Measurements from ENCODE around the gene ZDHHC12. TPM values are rescaled to one million over a fixed set of nuclear protein-coding genes. Genes with fewer than 3 reads are reported as not detected.

Gene ZDHHC12
- total RNA-seq, 1 experiment from 2014 or later = 57.6 TPM

DNA sequence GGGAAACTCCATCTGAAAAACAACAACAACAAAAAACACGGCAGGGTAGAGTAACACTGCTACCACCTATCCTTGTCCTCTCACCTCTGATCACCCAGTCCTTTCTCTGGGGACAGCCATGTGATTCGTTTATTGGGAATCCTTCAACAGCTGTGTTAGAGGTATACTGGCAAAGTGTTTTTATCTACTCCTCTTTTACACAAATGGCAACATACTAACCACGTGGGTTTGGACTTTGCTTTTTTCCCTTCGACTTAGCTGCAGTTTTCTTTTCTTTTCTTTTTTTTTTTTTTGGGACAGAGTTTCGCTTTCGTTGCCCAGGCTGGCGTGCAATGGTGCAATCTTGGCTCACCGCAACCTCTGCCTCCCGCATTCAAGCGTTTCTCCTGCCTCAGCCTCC is 46.1 kb downstream of the ZDHHC12 start:
- Histone ChIP-seq H3K79me2 (ENCODE audit: insufficient read depth, low read length) (peaks cover 31% of the 10 kb centered on the region; the same call in 1 of the 2 replicates), H3K4me1 (ENCODE audit: control insufficient read depth in 1 of 2, insufficient read depth in 2 of 2, low read length in 2 of 2) (peaks cover 3 to 4% of the 10 kb centered on the region in 2 experiments; a peak in 2 of 4 replicates), H4K20me1 (ENCODE audit: insufficient read depth) (no peaks in the 10 kb centered on the region), H2AFZ (ENCODE audit: low read depth, low read length, poor library complexity, severe bottlenecking) (no peak overlapping the region), H3K9me2 (ENCODE audit: insufficient read depth) (no peaks in the 10 kb centered on the region), H3K4me2 (ENCODE audit: low read length) (no peak overlapping the region), H3K27me3 (ENCODE audit: insufficient read depth, low read length) (no peaks in the 10 kb centered on the region), H3K27ac (ENCODE audit: low read depth, low read length) (no peak overlapping the region), H3K9me3 (ENCODE audit: control insufficient read depth in 1 of 2, insufficient read depth in 1 of 2, low read depth in 1 of 2, low read length in 2 of 2) (no peaks in the 10 kb centered on the region), H3K9ac (ENCODE audit: low read length) (no peak overlapping the region), H3K36me3 (ENCODE audit: control insufficient read depth in 1 of 2, insufficient read depth in 2 of 2, low read length in 2 of 2) (no peaks in the 10 kb centered on the region; a peak in 1 of 4 replicates), H3K4me3 (replicated peaks in 1 of 2; ENCODE audit: low read depth in 1 of 2, low read length in 2 of 2) (no peak overlapping the region)
- RAD21 ChIA-PET (ENCODE audit: low non-redundant PET in 1 of 2, low total read pairs in 2 of 2, uncharacterized antibody in 2 of 2, unreplicated experiment in 2 of 2) = no interaction called here
- POLR2A ChIA-PET = interaction anchor here (0.6 kb wide), 2 partner anchors 18 to 56 kb away, joined by 3 read pairs; no protein-coding TSS in a partner anchor
- no peak for TF ChIP-seq POLR2AphosphoS5 (IDR thresholded peaks at IDR 0.05; ENCODE audit: low read depth, low read length)
- TF ChIP-seq EZH2 (IDR thresholded peaks at IDR 0.05) = no peak
- TF ChIP-seq ZNF274 (IDR thresholded peaks at IDR 0.05; ENCODE audit: low read depth, low read length) = no peak
- TF ChIP-seq JUND (IDR thresholded peaks at IDR 0.05) = no peak
- no peak for TF ChIP-seq POLR2A (IDR thresholded peaks at IDR 0.05; ENCODE audit: borderline replicate concordance, extremely low read depth, insufficient read depth, insufficient read length)
- TF ChIP-seq, protein P1, sequence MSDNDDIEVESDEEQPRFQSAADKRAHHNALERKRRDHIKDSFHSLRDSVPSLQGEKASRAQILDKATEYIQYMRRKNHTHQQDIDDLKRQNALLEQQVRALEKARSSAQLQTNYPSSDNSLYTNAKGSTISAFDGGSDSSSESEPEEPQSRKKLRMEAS (IDR thresholded peaks at IDR 0.05) = no peak
- TF ChIP-seq SP1 (IDR thresholded peaks at IDR 0.05; ENCODE audit: low read depth) = no peak
- TF ChIP-seq EGR1 (IDR thresholded peaks at IDR 0.05; ENCODE audit: low read depth) = no peak
- TF ChIP-seq SIN3A (IDR thresholded peaks at IDR 0.05; ENCODE audit: low read depth) = no peak
- TF ChIP-seq, protein P2, sequence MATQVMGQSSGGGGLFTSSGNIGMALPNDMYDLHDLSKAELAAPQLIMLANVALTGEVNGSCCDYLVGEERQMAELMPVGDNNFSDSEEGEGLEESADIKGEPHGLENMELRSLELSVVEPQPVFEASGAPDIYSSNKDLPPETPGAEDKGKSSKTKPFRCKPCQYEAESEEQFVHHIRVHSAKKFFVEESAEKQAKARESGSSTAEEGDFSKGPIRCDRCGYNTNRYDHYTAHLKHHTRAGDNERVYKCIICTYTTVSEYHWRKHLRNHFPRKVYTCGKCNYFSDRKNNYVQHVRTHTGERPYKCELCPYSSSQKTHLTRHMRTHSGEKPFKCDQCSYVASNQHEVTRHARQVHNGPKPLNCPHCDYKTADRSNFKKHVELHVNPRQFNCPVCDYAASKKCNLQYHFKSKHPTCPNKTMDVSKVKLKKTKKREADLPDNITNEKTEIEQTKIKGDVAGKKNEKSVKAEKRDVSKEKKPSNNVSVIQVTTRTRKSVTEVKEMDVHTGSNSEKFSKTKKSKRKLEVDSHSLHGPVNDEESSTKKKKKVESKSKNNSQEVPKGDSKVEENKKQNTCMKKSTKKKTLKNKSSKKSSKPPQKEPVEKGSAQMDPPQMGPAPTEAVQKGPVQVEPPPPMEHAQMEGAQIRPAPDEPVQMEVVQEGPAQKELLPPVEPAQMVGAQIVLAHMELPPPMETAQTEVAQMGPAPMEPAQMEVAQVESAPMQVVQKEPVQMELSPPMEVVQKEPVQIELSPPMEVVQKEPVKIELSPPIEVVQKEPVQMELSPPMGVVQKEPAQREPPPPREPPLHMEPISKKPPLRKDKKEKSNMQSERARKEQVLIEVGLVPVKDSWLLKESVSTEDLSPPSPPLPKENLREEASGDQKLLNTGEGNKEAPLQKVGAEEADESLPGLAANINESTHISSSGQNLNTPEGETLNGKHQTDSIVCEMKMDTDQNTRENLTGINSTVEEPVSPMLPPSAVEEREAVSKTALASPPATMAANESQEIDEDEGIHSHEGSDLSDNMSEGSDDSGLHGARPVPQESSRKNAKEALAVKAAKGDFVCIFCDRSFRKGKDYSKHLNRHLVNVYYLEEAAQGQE (IDR thresholded peaks at IDR 0.05; ENCODE audit: low read depth) = no peak
- no TSS peak for BruUV-seq (replicated peaks)
- DNase-seq (ENCODE audit: low read depth, low spot score) = no peak
- ATAC-seq = no peak
- CTCF ChIA-PET = no interaction called here
- intact Hi-C loops (cut with micrococcal nuclease) = no loop called here

All from HCT116 (cell line).